ENCODE measurements around the gene AGAP4. TPM values are rescaled to one million over a fixed set of nuclear protein-coding genes. Genes with fewer than 3 reads are reported as not detected.
"Not testable (repeated sequence)": the region's sequence is repeated elsewhere in the genome, so short reads cannot be mapped to it uniquely, and the experiment has no call there.

Gene AGAP4
- total and polyA plus RNA-seq, 12 donors = 3.2 to 49.0 (median 10.8) TPM

DNA sequence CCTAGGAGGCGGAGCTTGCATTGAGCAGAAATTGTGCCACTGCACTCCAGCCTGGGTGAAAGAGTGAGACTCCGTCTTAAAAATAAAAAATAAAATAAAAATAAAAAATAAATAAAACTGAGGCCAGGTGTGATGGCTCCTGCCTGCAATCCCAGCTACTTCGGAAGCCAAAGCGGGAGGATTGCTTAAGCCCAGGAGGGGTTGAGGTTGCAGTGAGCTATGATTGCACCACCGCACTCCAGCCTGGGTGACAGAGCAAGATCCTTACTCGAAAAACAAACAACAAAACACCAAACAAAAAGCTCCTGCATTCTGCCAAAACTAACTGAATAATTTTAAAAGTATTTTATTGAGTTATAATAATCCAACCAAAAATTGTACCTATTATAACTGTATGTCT is 36.2 kb downstream of the AGAP4 start:
- H3K27ac ChIP-seq = no peak overlapping the region
- TF ChIP-seq POLR2A (IDR thresholded peaks at IDR 0.05) = no peak
- TF ChIP-seq, protein P1, sequence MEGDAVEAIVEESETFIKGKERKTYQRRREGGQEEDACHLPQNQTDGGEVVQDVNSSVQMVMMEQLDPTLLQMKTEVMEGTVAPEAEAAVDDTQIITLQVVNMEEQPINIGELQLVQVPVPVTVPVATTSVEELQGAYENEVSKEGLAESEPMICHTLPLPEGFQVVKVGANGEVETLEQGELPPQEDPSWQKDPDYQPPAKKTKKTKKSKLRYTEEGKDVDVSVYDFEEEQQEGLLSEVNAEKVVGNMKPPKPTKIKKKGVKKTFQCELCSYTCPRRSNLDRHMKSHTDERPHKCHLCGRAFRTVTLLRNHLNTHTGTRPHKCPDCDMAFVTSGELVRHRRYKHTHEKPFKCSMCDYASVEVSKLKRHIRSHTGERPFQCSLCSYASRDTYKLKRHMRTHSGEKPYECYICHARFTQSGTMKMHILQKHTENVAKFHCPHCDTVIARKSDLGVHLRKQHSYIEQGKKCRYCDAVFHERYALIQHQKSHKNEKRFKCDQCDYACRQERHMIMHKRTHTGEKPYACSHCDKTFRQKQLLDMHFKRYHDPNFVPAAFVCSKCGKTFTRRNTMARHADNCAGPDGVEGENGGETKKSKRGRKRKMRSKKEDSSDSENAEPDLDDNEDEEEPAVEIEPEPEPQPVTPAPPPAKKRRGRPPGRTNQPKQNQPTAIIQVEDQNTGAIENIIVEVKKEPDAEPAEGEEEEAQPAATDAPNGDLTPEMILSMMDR (IDR thresholded peaks at IDR 0.05) = no peak
- H3K9me3 ChIP-seq (replicated peaks in 1 of 3) = no peaks in the 10 kb centered on the region
- H3K27me3 ChIP-seq = no peaks in the 10 kb centered on the region
- 80 to 87% (median 83%) methylated on average over 6 of the region's 6 CpGs for WGBS, 4 donors
- no peaks in the 10 kb centered on the region for H3K36me3 ChIP-seq (replicated peaks in 1 of 2)
- H3K4me3 ChIP-seq = no peak overlapping the region
- intact Hi-C loops (cut with DNase I) = no loop called here
- no peak for DNase-seq
- H3K4me1 ChIP-seq (replicated peaks in 1 of 2) = no peaks in the 10 kb centered on the region

DNA sequence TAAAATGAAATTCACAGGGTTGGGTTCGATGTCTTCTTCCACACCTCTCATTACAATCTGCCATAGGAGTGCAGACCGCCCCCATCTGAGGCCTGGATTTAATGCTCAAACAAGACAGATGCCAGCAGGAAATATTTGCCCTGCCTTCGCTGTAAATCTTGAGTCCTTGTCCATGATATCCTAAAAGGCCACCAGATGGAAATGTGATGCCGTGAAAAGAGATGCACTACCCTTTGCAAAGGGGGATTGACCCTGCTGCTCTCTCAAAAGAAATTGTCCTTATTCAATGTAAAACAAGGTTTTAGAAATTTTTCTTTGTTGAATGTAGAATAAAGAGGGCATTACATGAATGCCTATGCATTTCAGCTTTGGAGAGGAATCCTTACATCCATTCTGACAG is 37.5 kb downstream of the AGAP4 start:
- Histone ChIP-seq H3K9me3 (replicated peaks in 1 of 3) (no peaks in the 10 kb centered on the region), H3K4me3 (no peak overlapping the region), H3K27me3 (no peaks in the 10 kb centered on the region), H3K27ac (no peak overlapping the region), H3K36me3 (replicated peaks in 1 of 2) (no peaks in the 10 kb centered on the region), H3K4me1 (replicated peaks in 1 of 2) (no peaks in the 10 kb centered on the region)
- intact Hi-C loops (cut with DNase I) = no loop called here
- TF ChIP-seq, protein P1 (IDR thresholded peaks at IDR 0.05) = no peak
- no peak for TF ChIP-seq POLR2A (IDR thresholded peaks at IDR 0.05)
- WGBS, 4 donors = 75 to 88% (median 84%) methylated on average over 4 of the region's 4 CpGs
- no peak for DNase-seq

DNA sequence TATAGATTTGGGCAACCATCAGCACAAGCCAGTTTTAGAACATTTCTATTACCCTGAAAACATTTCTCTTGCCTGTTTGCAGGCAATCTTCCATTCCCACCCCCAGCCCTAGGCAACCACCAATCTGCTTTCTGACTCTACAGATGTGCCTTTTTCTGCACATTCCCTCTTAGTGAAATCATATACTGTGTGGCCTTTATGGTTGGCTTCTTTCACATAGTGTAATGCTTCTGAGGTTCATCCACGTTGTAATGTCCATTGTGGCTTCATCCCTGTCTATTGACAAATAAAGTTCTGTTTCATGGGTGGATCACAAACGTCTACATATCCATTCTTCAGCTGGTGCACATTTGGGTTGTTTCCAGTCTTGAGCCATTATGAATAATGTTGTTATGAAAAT is 42.3 kb downstream of the AGAP4 start:
- intact Hi-C loops (cut with DNase I) = not testable (repeated sequence)

DNA sequence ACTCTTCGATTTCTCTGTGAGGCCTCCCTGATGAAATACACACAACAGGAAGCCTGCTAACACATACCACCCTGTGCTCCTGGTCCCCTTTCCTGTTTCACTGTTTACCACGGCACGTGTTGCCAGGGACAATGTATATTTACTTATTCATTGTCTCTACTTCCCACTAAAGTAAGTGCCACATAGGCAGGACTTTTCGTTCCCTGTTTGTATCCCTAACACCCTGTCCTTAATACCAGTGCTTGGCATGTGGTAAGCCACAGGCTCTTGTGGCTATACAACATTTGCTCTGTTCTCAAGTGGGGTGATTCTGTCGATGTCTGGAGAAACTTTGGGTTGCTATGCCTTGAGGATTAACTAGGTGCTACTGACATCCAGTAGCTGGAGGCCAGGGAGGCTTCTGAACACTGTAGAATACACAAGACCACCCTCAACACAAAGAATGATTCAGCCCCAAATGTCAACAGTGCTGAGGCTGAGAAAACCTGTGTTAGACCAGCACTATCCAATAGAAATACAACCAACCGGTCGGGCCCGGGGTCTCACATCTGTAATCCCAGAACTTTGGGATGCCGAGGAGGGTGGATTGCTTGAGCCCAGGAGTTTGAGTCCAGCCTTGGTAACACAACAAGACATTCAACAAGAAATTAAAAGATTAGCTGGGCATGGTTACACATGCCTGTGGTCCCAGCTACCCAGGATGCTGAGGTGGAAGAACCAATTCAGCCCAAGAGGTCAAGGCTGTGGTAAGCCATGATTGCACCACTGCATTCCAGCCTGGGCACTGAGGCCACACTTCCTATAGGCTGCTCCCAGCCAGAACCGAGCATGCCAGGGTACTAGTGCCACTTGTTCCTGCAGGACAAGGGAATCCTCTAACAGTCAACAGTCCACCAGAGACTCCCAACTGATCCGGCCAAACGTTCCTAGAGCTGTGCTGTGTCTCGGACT is 44.0 kb downstream of the AGAP4 start:
- intact Hi-C loops (cut with DNase I); H3K27ac ChIP-seq; H3K4me3 ChIP-seq; H3K4me1 ChIP-seq (replicated peaks in 1 of 2); H3K36me3 ChIP-seq (replicated peaks in 1 of 2); H3K9me3 ChIP-seq (replicated peaks in 1 of 3); DNase-seq; H3K27me3 ChIP-seq: not testable (repeated sequence)
- 66 to 77% (median 72%) methylated on average over 12 to 13 of the region's 13 CpGs for WGBS, 4 donors

More for the DNA sequence above, 42.3 kb downstream of the AGAP4 start:
- not testable (repeated sequence) for H3K27me3 ChIP-seq; H3K9me3 ChIP-seq (replicated peaks in 1 of 3); H3K36me3 ChIP-seq (replicated peaks in 1 of 2); H3K27ac ChIP-seq; DNase-seq; H3K4me3 ChIP-seq; H3K4me1 ChIP-seq (replicated peaks in 1 of 2)
- 47 to 74% (median 51%) methylated on average over 2 of the region's 2 CpGs for WGBS, 4 donors

DNA sequence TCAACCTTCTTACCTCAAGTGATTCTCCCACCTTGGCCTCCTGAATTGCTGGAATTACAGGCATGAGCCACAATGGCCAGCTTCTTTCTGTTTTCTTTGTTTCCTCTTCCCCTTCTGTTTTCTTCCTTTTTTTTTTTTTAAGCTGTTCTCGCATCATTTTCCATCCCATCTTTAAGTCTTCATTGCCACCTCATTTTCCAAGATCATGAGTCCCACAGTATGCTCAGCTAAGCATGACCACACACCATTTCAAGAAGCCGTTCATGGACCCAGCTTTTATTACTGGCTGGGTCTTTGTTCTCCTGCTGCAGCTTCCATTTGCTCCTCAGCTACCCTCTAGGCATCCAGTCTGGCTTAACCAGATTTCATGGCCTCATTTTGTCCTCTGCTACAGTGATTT is 52.5 kb downstream of the AGAP4 start:
- H3K27me3 ChIP-seq; H3K4me3 ChIP-seq; H3K36me3 ChIP-seq (replicated peaks in 1 of 2); H3K27ac ChIP-seq; H3K9me3 ChIP-seq (replicated peaks in 1 of 3); intact Hi-C loops (cut with DNase I); H3K4me1 ChIP-seq (replicated peaks in 1 of 2); DNase-seq: not testable (repeated sequence)
- WGBS, 4 donors = 45 to 66% (median 48%) methylated on average over 2 of the region's 2 CpGs

DNA sequence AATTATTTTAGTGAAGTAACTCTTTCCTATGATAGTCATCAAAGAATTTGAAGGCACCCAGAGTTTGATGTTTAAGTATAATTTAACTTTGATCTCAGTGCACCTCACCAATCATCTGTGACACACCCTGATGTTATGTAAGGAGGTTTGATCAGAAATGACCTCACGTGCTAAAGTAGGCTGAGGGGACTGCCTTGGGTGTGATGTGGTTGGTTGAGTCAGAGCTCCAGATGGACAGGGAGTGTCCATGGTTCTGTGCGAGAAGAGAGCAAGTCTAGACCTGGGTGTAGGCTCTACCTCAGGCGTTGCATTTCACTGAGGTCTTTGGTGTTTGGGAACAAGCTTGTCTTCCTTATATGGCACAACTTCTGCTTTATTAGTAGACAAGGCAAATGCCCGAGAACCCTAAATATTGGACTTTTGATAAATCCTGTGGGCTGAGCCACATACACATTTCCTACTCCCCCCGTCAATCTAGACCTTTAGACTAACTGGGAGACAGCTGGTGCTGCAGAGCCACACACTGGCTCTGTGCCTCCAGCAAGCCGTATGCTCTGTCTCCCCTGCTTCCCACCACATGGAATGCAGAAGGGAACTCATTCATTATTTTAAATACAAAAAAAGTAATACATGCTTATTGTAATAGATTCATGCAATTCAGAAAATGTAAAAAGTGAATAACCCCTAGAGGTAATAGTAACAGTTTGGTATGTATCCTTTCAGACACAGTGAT is 56.4 kb downstream of the AGAP4 start:
- H3K4me1 ChIP-seq (replicated peaks in 1 of 2); H3K27me3 ChIP-seq; DNase-seq; intact Hi-C loops (cut with DNase I); H3K4me3 ChIP-seq; H3K9me3 ChIP-seq (replicated peaks in 1 of 3); H3K27ac ChIP-seq: not testable (repeated sequence)
- WGBS, 4 donors = 88 to 98% (median 91%) methylated on average over 4 of the region's 6 CpGs
- H3K36me3 ChIP-seq (replicated peaks in 1 of 2) = peaks cover 0 to 20% of the 10 kb centered on the region in 2 donors

DNA sequence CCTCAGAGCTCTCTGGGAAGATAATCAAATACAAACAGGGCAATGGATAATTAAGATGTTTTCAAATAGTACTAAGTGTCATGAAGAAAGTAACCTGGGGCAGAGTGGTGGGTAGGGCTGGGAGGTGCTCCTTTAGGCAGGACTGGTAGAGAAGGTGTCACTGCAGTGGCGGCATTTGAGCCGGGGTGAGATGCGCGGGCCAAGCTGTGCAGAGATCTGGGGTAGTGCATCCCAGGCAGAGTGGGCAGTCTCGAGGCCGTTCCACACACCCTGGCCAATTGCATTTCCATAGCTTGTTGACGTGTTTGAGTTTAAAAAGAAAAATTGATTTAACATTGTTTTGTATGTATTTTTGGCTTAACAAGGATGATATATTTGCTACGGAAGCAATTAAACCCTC is 57.3 kb downstream of the AGAP4 start:
- H3K36me3 ChIP-seq (replicated peaks in 1 of 2) = peaks cover 0 to 20% of the 10 kb centered on the region in 2 donors
- H3K4me1 ChIP-seq (replicated peaks in 1 of 2); intact Hi-C loops (cut with DNase I); H3K27me3 ChIP-seq; H3K4me3 ChIP-seq; H3K27ac ChIP-seq; DNase-seq; H3K9me3 ChIP-seq (replicated peaks in 1 of 3): not testable (repeated sequence)
- WGBS, 4 donors = 96 to 100% (median 97%) methylated on average over 8 of the region's 8 CpGs

DNA sequence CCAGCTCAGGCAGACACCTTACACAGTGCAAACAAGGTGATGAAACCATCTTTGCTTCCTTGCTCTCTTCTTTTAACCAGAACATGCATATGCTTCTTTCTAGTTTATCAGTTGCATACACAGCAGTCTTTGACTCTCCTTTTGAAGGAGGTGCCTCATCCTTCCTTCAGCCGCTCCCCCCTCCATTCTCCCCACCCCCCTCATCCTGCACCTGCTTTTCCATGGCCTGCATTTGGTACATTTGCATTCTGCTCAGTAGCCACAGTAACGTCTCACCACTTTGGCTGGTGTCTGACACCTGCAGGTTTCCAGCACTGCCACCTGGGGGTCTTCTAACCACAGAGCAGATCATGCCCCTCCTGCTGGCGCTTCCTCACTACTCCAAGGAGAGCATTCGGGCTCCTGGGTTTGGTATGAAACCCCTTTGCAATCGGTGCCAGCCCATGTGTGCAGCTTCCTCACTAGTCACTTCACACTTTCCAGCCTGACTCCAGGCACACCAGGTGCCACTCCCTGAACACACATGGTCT is 60.0 kb downstream of the AGAP4 start:
- intact Hi-C loops (cut with DNase I); H3K27me3 ChIP-seq; H3K4me1 ChIP-seq (replicated peaks in 1 of 2); H3K9me3 ChIP-seq (replicated peaks in 1 of 3); H3K27ac ChIP-seq; DNase-seq; H3K4me3 ChIP-seq: not testable (repeated sequence)
- H3K36me3 ChIP-seq (replicated peaks in 1 of 2) = peaks cover 0 to 20% of the 10 kb centered on the region in 2 donors
- WGBS, 4 donors = 76 to 100% (median 85%) methylated on average over 1 to 2 of the region's 5 CpGs
